Raji (cell line): ENCODE data around the gene CLTA.

ENCODE experiments used
- POLR2A ChIP-seq: IDR thresholded peaks from 2 replicates; pipeline ENCODE4 v1.6.1; 2011; ENCODE audit warnings: low read depth, low read length, control low read depth; ENCODE audit not compliant: insufficient read depth

The CLTA gene

GRCh38 chr9:36166168-36166927 is 24.4 kb upstream of the CLTA start:
- no peak for TF ChIP-seq POLR2A

- no peak for TF ChIP-seq POLR2A
These were observed 21.6 kb upstream of the CLTA start, which contains the start of gene CCIN for GRCh38 chr9:36169166-36169565. Gene CCIN (plus strand): TSS chr9:36169388. CDS start chr9:36169503, 115 bp downstream.

- TF ChIP-seq POLR2A: no peak
These were observed 21.0 kb upstream of the CLTA start for GRCh38 chr9:36169708-36170107.

GRCh38 chr9:36170531-36170930 is 20.2 kb upstream of the CLTA start:
- no peak for TF ChIP-seq POLR2A

- TF ChIP-seq POLR2A: no peak
These were observed 16.9 kb upstream of the CLTA start for GRCh38 chr9:36173861-36174260.

GRCh38 chr9:36174271-36174670 is 16.4 kb upstream of the CLTA start:
- TF ChIP-seq POLR2A: no peak

- no peak for TF ChIP-seq POLR2A
These were observed 16.0 kb upstream of the CLTA start for GRCh38 chr9:36174731-36175130.

GRCh38 chr9:36177571-36177970 is 13.2 kb upstream of the CLTA start:
- no peak for TF ChIP-seq POLR2A

GRCh38 chr9:36187414-36187813 is 3.3 kb upstream of the CLTA start:
- no peak for TF ChIP-seq POLR2A

GRCh38 chr9:36188212-36188611 is 2.5 kb upstream of the CLTA start:
- TF ChIP-seq POLR2A: no peak

GRCh38 chr9:36189976-36190375 is 745 bp upstream of the CLTA start:
- no peak for TF ChIP-seq POLR2A

GRCh38 chr9:36191290-36191645 is 547 bp downstream of the CLTA start:
- no peak for TF ChIP-seq POLR2A

- TF ChIP-seq POLR2A: no peak
These were observed 965 bp downstream of the CLTA start for GRCh38 chr9:36191686-36192085.

- TF ChIP-seq POLR2A: no peak
These were observed 1.5 kb downstream of the CLTA start for GRCh38 chr9:36192196-36192595.

- no peak for TF ChIP-seq POLR2A
These were observed 2.3 kb downstream of the CLTA start for GRCh38 chr9:36193023-36193422.

- TF ChIP-seq POLR2A: no peak
These were observed 3.7 kb downstream of the CLTA start for GRCh38 chr9:36194326-36195000.

- TF ChIP-seq POLR2A: no peak
These were observed 14.3 kb downstream of the CLTA start for GRCh38 chr9:36204906-36205547.

GRCh38 chr9:36207016-36207415 is 16.3 kb downstream of the CLTA start:
- TF ChIP-seq POLR2A: no peak
